WTC11 (cell line): ENCODE measurements around the gene MGAT4A. TPM values are rescaled to one million over a fixed set of nuclear protein-coding genes. Genes with fewer than 3 reads are reported as not detected.
A peak's percentile ranks its signal among the peaks of the same experiment; 100 is the strongest.

Experiments used
- ATAC-seq: fragments of 200-7000 bp; cut with Tn5 transposase; 2 replicates; pipeline ENCODE4 v1.10.0; 2021; ENCODE audit warnings: mild to moderate bottlenecking, moderate library complexity
- CTCF ChIA-PET: fragments of 300-600 bp; sonication (Branson Sonifier 250); formaldehyde crosslinking; loops from one replicate; lab custom pipeline; 2021; ENCODE audit warnings: antibody characterized with exemption; lab: Charles Lee
- POLR2A ChIA-PET: fragments of 350-600 bp; sonication (Branson Sonifier 250); formaldehyde crosslinking; loops from one replicate; lab custom pipeline; 2021; ENCODE audit warnings: antibody characterized with exemption; lab: Charles Lee
- DNase-seq: peaks from one replicate; pipeline ENCODE4 v3.0.0; 2021; ENCODE audit warnings: low spot score
- H3K27ac Mint-ChIP-seq: 2 replicates; pipeline ENCODE4 v1.8.0; 2021; ENCODE audit warnings: mixed read lengths
- H3K27me3 Mint-ChIP-seq: 2 replicates; pipeline ENCODE4 v1.8.0; 2021; ENCODE audit warnings: low read depth, mild to moderate bottlenecking, moderate library complexity, mixed read lengths
- H3K36me3 Mint-ChIP-seq: 2 replicates; pipeline ENCODE4 v1.8.0; 2021; ENCODE audit warnings: mixed read lengths
- H3K4me1 Mint-ChIP-seq: 2 replicates; pipeline ENCODE4 v1.8.0; 2022; ENCODE audit warnings: mixed read lengths
- H3K4me3 Mint-ChIP-seq: 2 replicates; pipeline ENCODE4 v1.8.0; 2021; ENCODE audit warnings: mild to moderate bottlenecking, moderate library complexity, mixed read lengths
- H3K9me3 Mint-ChIP-seq: 2 replicates; pipeline ENCODE4 v1.8.0; 2021; ENCODE audit warnings: mixed read lengths
- FOXP1 ChIP-seq: sonication (generic); formaldehyde crosslinking; IDR thresholded peaks from 2 replicates; pipeline ENCODE4 v1.8.0; 2022; ENCODE audit warnings: missing genetic modification reagents, mild to moderate bottlenecking, moderate library complexity, borderline replicate concordance
- MXD4 ChIP-seq: fragments of 250-450 bp; sonication (Bioruptor Pico); IDR thresholded peaks from 2 replicates; pipeline ENCODE4 v1.8.0; 2021; ENCODE audit warnings: mild to moderate bottlenecking, moderate library complexity, borderline replicate concordance
- NFATC4 ChIP-seq: fragments of 250-450 bp; sonication (Bioruptor Pico); IDR thresholded peaks from 2 replicates; pipeline ENCODE4 v1.9.0; 2021; ENCODE audit warnings: mild to moderate bottlenecking
- SMAD3 ChIP-seq: sonication (generic); formaldehyde crosslinking; IDR thresholded peaks from 2 replicates; pipeline ENCODE4 v1.8.0; 2022; ENCODE audit warnings: missing genetic modification reagents, mild to moderate bottlenecking, borderline replicate concordance
- TEAD1 ChIP-seq: sonication (generic); formaldehyde crosslinking; IDR thresholded peaks from 2 replicates; pipeline ENCODE4 v1.8.0; 2022; ENCODE audit warnings: mild to moderate bottlenecking, missing genetic modification reagents
- ZNF121 ChIP-seq: sonication (generic); formaldehyde crosslinking; IDR thresholded peaks from 2 replicates; pipeline ENCODE4 v1.8.0; 2023; ENCODE audit warnings: missing genetic modification reagents
- ZNF219 ChIP-seq: sonication (generic); formaldehyde crosslinking; IDR thresholded peaks from 2 replicates; pipeline ENCODE4 v1.8.0; 2023; ENCODE audit warnings: missing genetic modification reagents, mild to moderate bottlenecking, borderline replicate concordance
- ZNF232 ChIP-seq: sonication (generic); formaldehyde crosslinking; IDR thresholded peaks from 2 replicates; pipeline ENCODE4 v1.8.0; 2022; ENCODE audit warnings: mild to moderate bottlenecking, missing genetic modification reagents
- ZNF423 ChIP-seq: fragments of 250-450 bp; sonication (Bioruptor Pico); IDR thresholded peaks from 2 replicates; pipeline ENCODE4 v2.1.2; 2022; ENCODE audit warnings: mild to moderate bottlenecking, moderate library complexity
- total RNA-seq: library from RNA; stranded (reverse); gene quantifications from 3 replicates; pipeline ENCODE4 v1.2.3, GENCODE V29; 2021
- TF ChIP-seq, protein P1 (sequence below): sonication (generic); formaldehyde crosslinking; IDR thresholded peaks from 2 replicates; pipeline ENCODE4 v1.8.0; 2022; ENCODE audit warnings: mild to moderate bottlenecking, missing genetic modification reagents
- TF ChIP-seq, protein P2 (sequence below): fragments of 250-450 bp; sonication (Bioruptor Pico); IDR thresholded peaks from 2 replicates; pipeline ENCODE4 v1.8.0; 2021; ENCODE audit warnings: mild to moderate bottlenecking
- TF ChIP-seq, protein P3 (sequence below): sonication (generic); formaldehyde crosslinking; IDR thresholded peaks from 2 replicates; pipeline ENCODE4 v1.8.1; 2023; ENCODE audit warnings: mild to moderate bottlenecking, missing genetic modification reagents, borderline replicate concordance
- TF ChIP-seq, protein P4 (sequence below): fragments of 250-450 bp; sonication (Bioruptor Pico); conservative IDR thresholded peaks from 2 replicates; pipeline ENCODE4 v1.9.0; 2021; ENCODE audit warnings: mild to moderate bottlenecking
- TF ChIP-seq, protein P5 (sequence below): sonication (generic); formaldehyde crosslinking; IDR thresholded peaks from 2 replicates; pipeline ENCODE4 v1.8.1; 2023; ENCODE audit warnings: mild to moderate bottlenecking, missing genetic modification reagents, moderate library complexity
- TF ChIP-seq, protein P6 (sequence below): sonication (generic); formaldehyde crosslinking; IDR thresholded peaks from 2 replicates; pipeline ENCODE4 v1.8.1; 2022; ENCODE audit warnings: mild to moderate bottlenecking, missing genetic modification reagents, moderate library complexity, borderline replicate concordance
- TF ChIP-seq, protein P7 (sequence below): sonication (generic); formaldehyde crosslinking; conservative IDR thresholded peaks from 2 replicates; pipeline ENCODE4 v1.8.1; 2022; ENCODE audit warnings: mild to moderate bottlenecking, missing genetic modification reagents

MGAT4A gene
- total RNA-seq, 1 experiment from 2014 or later, result 6.7 TPM

DNA sequence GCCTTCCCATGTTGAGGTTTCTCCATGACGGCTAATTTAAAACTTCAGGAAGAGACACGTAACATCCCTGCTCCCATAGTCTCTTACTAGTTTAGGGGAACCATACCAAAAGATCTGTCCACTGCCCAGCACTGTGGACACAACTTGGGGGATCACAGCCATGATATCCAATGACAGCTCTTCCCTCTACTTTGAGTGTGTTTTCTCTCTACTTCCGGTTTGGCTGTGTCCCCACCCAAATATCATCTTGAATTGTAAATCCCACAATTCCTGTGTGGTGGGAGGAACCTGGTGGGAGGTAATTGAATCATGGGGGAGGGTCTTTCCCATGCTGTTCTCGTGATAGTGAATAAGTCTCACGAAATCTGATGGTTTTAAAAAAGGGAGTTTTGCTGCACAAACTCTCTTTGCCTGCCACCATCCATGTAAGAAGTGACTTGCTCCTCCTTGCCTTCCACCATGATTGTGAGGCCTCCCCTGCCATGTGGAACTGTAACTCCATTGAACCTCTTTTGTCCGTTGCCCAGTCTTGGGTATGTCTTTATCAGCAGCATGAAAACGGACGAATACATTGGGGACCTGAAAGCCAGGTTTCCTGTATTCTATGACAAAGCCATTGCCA is 1.6 kb upstream of the MGAT4A start:
- ChIA-PET POLR2A (no interaction called here), CTCF (interaction anchor here (1.5 to 2.9 kb wide), 3 partner anchors 84 to 98 kb away, joined by 3 to 15 read pairs (median 4); no protein-coding TSS in a partner anchor)
- Mint-ChIP-seq H3K27ac (no peak overlapping the region), H3K4me3 (no peak overlapping the region), H3K9me3 (peaks cover 3% of the 10 kb centered on the region; the same call in 1 of the 2 replicates), H3K27me3 (peaks cover 58% of the 10 kb centered on the region), H3K4me1 (peaks cover 15% of the 10 kb centered on the region), H3K36me3 (no peaks in the 10 kb centered on the region)
- ATAC-seq (no peak), DNase-seq (no peak)
- TF ChIP-seq, protein P1, sequence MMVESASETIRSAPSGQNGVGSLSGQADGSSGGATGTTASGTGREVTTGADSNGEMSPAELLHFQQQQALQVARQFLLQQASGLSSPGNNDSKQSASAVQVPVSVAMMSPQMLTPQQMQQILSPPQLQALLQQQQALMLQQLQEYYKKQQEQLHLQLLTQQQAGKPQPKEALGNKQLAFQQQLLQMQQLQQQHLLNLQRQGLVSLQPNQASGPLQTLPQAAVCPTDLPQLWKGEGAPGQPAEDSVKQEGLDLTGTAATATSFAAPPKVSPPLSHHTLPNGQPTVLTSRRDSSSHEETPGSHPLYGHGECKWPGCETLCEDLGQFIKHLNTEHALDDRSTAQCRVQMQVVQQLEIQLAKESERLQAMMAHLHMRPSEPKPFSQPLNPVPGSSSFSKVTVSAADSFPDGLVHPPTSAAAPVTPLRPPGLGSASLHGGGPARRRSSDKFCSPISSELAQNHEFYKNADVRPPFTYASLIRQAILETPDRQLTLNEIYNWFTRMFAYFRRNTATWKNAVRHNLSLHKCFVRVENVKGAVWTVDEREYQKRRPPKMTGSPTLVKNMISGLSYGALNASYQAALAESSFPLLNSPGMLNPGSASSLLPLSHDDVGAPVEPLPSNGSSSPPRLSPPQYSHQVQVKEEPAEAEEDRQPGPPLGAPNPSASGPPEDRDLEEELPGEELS (CRISPR knock-in tag), result no peak
- no peak for TF ChIP-seq ZNF121 (CRISPR knock-in tag)
- TF ChIP-seq ZNF232, result no peak
- TF ChIP-seq, protein P2, sequence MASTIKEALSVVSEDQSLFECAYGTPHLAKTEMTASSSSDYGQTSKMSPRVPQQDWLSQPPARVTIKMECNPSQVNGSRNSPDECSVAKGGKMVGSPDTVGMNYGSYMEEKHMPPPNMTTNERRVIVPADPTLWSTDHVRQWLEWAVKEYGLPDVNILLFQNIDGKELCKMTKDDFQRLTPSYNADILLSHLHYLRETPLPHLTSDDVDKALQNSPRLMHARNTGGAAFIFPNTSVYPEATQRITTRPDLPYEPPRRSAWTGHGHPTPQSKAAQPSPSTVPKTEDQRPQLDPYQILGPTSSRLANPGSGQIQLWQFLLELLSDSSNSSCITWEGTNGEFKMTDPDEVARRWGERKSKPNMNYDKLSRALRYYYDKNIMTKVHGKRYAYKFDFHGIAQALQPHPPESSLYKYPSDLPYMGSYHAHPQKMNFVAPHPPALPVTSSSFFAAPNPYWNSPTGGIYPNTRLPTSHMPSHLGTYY (CRISPR knock-in tag), result no peak
- TF ChIP-seq, protein P3, sequence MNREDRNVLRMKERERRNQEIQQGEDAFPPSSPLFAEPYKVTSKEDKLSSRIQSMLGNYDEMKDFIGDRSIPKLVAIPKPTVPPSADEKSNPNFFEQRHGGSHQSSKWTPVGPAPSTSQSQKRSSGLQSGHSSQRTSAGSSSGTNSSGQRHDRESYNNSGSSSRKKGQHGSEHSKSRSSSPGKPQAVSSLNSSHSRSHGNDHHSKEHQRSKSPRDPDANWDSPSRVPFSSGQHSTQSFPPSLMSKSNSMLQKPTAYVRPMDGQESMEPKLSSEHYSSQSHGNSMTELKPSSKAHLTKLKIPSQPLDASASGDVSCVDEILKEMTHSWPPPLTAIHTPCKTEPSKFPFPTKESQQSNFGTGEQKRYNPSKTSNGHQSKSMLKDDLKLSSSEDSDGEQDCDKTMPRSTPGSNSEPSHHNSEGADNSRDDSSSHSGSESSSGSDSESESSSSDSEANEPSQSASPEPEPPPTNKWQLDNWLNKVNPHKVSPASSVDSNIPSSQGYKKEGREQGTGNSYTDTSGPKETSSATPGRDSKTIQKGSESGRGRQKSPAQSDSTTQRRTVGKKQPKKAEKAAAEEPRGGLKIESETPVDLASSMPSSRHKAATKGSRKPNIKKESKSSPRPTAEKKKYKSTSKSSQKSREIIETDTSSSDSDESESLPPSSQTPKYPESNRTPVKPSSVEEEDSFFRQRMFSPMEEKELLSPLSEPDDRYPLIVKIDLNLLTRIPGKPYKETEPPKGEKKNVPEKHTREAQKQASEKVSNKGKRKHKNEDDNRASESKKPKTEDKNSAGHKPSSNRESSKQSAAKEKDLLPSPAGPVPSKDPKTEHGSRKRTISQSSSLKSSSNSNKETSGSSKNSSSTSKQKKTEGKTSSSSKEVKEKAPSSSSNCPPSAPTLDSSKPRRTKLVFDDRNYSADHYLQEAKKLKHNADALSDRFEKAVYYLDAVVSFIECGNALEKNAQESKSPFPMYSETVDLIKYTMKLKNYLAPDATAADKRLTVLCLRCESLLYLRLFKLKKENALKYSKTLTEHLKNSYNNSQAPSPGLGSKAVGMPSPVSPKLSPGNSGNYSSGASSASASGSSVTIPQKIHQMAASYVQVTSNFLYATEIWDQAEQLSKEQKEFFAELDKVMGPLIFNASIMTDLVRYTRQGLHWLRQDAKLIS (CRISPR knock-in tag), result no peak

DNA sequence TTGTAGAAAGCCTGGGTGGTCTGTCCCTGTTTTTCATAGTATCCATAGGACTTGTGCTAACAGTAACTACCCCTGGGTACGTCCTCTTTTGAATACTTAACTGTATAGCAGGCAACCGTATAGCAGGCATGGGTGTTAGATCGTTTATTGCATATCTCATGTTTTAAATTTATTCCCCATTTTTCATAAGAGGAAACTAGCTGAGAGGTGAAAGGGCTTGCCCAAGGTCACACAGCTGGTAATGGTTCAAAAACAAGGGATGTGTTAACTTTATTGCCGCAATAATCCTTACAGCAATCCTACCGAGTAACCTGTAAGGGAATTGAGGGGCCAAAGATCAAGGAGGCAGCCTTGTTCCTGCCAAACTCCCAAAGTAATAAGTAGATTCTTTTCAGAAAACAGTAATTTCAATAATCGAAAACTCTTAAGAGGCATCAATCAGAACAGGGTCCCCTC is 990 bp upstream of the MGAT4A start:
- peak overlapping the region; percentile 74 for H3K4me3 Mint-ChIP-seq
- ChIA-PET POLR2A (no interaction called here), CTCF (interaction anchor here (1.1 to 2.9 kb wide), 4 partner anchors 83 to 98 kb away, joined by 3 to 15 read pairs (median 4); no protein-coding TSS in a partner anchor)
- H3K36me3 Mint-ChIP-seq, result no peaks in the 10 kb centered on the region
- no peak overlapping the region for H3K27ac Mint-ChIP-seq
- peaks cover 15% of the 10 kb centered on the region for H3K4me1 Mint-ChIP-seq
- no peak for DNase-seq
- TF ChIP-seq, protein P4, sequence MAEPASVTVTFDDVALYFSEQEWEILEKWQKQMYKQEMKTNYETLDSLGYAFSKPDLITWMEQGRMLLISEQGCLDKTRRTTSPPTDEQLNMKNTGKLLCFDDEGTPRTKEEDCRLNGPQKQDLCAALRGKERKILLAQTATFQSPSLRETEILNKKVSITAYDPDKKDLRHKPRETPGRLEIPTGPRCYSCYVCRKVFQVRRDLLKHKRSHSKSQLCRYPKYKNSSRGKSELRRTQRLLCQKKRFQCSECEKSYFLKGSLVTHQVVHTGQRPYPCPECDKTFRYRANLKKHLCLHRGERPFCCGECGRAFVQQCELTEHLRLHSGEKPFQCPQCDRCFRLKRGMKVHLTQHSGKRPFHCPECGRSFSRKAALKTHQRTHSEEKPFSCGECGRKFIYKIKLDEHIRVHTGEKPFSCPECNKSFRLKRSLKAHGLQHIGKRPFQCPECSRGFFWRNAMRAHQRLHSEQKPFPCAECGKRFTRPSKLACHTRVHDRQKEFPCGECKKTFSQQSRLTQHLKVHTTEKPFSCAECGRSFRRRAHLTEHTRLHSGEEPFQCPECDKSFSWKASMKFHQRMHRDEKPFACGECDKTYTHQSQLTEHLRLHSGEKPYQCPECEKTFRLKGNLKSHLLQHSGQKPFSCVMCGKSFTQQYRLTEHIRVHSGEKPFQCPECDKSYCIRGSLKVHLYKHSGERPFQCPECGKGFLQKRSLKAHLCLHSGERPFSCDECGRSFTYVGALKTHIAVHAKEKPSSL, result no peak
- TF ChIP-seq, protein P5, sequence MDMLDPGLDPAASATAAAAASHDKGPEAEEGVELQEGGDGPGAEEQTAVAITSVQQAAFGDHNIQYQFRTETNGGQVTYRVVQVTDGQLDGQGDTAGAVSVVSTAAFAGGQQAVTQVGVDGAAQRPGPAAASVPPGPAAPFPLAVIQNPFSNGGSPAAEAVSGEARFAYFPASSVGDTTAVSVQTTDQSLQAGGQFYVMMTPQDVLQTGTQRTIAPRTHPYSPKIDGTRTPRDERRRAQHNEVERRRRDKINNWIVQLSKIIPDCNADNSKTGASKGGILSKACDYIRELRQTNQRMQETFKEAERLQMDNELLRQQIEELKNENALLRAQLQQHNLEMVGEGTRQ (CRISPR knock-in tag), result no peak
- TF ChIP-seq ZNF219 (no peak), SMAD3 (CRISPR knock-in tag) (no peak), ZNF423 (no peak), MXD4 (CRISPR knock-in tag) (no peak), NFATC4 (CRISPR knock-in tag) (no peak), FOXP1 (no peak), TEAD1 (CRISPR knock-in tag) (no peak)
- TF ChIP-seq, protein P2 (CRISPR knock-in tag), result no peak
- TF ChIP-seq, protein P6, sequence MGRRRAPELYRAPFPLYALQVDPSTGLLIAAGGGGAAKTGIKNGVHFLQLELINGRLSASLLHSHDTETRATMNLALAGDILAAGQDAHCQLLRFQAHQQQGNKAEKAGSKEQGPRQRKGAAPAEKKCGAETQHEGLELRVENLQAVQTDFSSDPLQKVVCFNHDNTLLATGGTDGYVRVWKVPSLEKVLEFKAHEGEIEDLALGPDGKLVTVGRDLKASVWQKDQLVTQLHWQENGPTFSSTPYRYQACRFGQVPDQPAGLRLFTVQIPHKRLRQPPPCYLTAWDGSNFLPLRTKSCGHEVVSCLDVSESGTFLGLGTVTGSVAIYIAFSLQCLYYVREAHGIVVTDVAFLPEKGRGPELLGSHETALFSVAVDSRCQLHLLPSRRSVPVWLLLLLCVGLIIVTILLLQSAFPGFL (CRISPR knock-in tag), result no peak
- TF ChIP-seq, protein P7, sequence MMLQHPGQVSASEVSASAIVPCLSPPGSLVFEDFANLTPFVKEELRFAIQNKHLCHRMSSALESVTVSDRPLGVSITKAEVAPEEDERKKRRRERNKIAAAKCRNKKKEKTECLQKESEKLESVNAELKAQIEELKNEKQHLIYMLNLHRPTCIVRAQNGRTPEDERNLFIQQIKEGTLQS (CRISPR knock-in tag), result no peak
- TF ChIP-seq, all 79 proteins: peak for 0
- peaks cover 3% of the 10 kb centered on the region; the same call in 1 of the 2 replicates for H3K9me3 Mint-ChIP-seq
- ATAC-seq, result no peak
- H3K27me3 Mint-ChIP-seq, result peaks cover 63% of the 10 kb centered on the region
